ENCODE data around the gene ARL6.

ARL6 gene

GRCh38 chr3:97764407-97765238 lies at the start of gene ARL6:
Gene ARL6 (plus strand): TSS chr3:97764758. CDS start chr3:97768108, 3,350 bp downstream.
- peak; percentile 51 for DNase-seq

DNA sequence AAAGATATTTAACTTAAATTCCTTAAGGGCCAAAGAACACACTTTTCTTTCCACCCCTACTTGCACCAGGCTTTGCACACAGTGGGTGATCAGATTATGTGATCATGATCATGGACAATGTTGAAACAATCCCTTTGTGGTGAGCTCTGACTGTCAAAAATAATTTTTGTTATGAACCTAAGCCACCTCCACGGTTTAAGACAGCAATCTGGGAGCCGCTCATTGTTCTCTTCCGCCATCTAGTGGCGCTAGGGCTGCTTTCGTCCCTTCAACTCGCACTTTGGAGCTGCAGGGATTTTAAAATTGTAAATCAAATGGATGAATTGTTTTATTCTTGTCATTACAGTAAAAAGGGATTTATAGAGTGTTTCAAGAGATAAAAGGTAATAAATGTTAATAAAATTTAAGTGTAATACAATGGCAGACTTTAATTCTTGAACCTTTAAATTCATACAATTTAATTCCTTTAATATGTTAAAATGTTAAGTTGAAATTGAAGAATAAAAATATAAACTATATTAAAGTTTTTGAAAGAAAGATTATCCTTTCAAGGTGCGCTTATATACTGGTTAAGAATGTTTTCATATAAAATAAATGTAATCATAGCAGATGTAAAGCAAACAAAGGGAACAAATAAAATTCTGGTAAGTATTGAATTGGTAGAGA lies 45.3 kb upstream of the ARL6 start:
- peak; percentile 44 for DNase-seq

- DNase-seq, result no peak
Observed at GRCh38 chr3:97720417-97720816, 44.1 kb upstream of the ARL6 start.

GRCh38 chr3:97721446-97721845 lies 43.1 kb upstream of the ARL6 start:
- DNase-seq, result no peak

DNA sequence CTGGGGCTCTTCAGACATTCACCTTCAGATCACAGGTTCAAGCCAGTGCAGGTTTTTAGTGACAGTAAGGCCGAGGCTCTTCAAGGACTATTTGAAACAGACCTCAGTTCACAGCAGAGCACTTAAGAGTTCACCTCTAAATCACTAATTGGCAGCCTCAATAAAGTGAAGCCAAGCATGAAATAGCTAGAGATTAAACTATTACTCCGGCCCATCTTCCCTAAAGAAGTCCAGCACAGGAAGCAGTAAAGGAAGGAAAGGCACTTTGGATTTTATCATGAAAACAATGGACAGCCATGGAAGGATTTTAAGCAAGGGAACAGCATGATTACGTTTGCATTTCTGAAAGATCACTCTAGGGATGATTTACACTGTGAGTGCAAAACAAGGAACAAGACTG lies 27.6 kb upstream of the ARL6 start:
- DNase-seq, result no peak

- no peak for DNase-seq
Observed at GRCh38 chr3:97738761-97739160, 25.8 kb upstream of the ARL6 start.

GRCh38 chr3:97742036-97742435 lies 22.5 kb upstream of the ARL6 start:
- no peak for DNase-seq

DNA sequence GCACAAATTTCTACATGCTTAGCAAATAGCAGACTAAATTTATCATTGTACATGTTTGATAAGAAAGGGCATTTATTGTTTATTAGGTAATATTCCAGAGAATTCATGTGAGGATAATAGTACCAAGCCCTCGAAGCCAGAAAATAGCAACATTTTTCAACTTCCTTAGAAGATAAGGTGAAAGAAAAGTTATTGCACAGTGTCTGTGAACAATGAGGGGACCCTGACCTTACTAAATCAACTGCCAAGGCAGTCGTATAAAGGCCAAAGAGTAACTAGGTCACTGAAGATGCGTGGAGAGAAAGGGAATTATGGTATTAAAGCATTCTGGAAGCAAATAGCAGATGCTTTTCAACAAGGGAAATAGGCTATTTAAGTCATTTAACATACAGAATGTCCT lies 20.3 kb upstream of the ARL6 start:
- no peak for DNase-seq

DNA sequence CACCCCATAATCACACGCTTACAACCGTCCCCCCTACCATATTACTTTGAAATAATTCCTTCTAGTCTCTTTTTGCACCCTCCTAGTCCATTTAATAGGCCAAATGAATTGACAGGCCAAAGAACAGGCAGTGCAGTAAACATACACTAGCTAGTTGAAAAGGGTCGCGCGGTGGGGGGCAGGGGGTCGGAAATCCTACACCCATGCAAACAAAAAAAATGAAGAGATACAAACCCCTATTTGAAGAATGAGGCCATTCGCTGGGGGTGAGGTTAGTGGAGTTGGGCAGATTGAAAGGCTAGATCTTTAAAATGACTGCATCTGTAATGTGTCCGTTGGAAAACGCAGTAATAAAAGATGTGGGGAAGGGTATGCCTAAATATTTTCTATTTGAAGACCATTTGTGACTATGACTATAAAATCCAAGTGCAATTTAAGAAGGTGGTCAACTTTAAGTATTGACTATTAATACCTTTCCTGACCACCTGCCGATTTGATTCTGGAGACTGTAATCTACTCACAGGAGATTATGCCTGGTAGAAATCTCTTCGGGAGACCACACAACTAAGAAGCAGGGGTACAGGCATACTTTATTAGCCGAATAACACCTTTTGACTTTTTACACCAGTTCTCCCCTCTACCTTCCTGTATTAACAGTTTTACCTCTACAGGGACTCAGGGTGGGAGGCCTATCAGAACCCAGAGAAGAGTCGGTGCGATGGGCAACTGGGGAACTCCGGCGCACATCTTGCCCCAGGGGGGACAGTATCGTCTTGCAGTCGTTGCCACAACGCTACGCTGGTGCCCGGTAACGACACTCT lies 762 bp upstream of the ARL6 start:
- no peak for DNase-seq

DNA sequence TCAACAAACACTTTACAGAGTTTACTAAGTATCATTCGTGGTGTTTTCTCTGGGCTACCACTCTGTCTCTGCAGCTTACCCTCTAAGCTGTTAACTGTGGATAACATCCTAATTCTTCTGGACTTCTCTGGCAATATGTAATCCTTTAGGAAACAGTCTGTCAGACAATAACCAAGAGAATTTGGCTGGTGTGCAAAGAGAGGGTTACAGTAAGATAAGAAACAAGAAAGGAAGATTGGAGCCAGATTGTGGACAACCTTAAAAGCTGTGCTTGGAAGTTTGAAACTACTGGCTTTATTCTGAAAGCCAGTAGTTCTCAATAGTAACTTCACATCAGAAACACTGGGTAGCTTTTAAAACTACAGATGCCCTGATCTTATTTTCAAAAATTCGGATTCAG lies 778 bp downstream of the ARL6 start:
- no peak for DNase-seq

DNA sequence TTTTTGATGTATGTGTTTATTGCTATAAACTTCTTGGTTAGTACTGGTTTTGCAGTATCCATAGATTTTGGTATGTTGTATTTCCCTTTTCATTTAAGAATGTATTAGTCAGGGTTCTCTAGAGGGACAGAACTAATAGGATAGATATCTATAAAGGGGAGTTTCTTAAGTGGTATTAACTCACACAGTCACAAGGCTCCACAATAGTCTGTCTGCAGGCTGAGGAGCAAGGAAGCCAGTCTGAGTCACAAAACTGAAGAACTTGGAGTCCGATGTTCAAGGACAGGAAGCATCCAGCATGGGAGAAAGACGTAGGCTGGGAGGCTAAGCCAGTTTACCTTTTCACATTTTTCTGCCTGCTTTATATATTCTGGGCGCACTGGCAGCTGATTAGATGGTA lies 8.4 kb downstream of the ARL6 start:
- no peak for DNase-seq

- no peak for DNase-seq
Observed at GRCh38 chr3:97778152-97778551, 13.6 kb downstream of the ARL6 start.

GRCh38 chr3:97793420-97794019 lies 29.0 kb downstream of the ARL6 start:
- no peak for DNase-seq

- DNase-seq, result no peak
Observed at GRCh38 chr3:97795951-97796350, 31.4 kb downstream of the ARL6 start.

DNA sequence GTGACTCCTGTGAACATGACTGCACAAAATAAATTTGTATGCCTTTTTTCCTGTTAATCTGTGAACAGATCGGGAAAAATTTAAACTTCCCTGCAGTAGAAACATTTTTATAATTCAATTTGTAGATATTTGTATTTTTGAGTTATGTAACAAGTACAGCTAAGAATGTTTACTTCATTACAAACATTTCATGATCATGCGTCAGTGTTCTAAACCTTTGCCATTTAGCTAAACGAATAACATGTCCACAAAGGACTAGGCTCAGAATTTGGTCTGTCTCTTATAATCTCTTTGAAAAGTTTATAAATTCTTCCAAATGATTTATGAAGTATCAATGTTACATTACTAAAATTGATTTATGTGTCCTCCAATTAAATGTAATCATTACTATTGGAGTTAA lies 39.9 kb downstream of the ARL6 start:
- DNase-seq, result no peak

GRCh38 chr3:97810779-97811390 lies 46.3 kb downstream of the ARL6 start:
- no peak for DNase-seq

DNA sequence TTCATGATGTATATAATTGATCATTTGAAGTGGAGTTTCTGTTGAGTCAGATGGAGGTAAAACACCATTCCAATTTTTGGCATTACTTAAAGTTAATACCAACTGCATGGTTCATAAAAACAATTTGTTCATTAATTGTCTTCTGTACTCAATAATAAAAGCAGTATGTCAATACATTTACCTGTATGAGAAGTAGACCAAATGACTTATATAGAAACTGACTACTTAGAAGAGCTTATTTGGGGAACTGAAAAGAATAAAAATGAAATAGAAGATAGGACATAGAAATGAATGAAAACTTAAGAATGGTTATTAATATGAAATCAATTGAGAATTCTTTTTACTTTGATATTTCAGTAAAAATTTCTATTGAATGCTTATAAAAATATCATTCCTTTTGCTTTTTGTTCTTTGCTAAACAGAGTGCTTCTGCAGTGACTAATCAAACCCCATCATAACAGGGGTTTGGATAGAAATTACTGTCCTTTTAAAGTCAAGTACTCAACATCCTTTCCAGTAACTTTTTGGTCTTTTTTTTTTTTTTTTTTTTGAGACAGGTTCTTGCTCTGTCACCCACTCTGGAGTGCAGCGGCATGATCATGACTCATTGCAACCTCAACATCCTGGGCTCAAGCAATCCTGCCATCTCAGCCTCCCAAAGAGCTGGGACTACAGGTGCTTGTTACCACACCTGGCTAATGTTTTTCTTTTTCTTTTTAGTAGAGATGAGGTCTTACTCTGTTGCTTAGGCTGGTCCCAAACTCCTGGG lies 50.8 kb downstream of the ARL6 start:
- DNase-seq, result no peak

- DNase-seq, result no peak
Observed at GRCh38 chr3:97816811-97817210, 52.3 kb downstream of the ARL6 start.

DNA sequence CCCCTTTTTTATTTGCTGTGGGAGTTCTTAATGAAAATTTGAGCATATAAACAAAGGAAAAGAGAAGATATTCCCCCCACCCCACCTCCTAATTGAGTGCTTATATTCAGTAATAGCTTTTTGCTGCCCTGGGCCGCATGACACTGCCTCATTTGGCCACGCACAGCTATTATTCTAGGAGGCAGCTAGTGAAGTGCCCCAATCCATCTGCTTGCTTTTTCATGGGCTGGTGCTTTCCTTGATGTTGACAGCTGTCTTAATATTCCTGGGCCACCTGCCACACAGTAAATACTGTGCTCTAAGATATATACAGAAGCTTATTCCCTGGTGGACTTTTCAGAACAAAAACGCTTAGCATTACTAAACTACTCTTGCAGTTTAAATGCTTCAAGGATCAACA lies 53.4 kb downstream of the ARL6 start:
- no peak for DNase-seq

DNA sequence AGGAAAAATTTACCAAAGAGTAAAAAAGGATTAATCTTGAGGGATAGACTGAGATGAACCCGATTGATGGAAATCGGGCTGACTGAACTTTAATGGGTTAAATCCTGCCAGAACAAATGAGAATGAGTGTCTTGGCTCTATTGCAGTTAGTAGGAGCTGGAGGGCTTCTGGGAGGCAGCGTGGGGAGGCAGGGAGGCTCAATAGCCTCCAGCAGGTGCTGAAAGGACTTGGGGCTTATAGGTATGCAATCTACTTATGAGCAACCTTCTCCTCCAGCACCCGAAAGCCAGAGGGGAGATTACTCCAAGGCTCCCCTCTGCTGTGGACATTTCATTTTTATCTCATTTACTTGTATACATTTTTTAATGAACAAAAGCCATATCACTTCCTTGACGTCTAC lies 56.2 kb downstream of the ARL6 start:
- DNase-seq, result no peak

GRCh38 chr3:97821287-97821773 lies 56.8 kb downstream of the ARL6 start:
- peak; percentile 30 for DNase-seq
